CD4-positive, alpha-beta T cell treated with Interleukin-15 for 4 hours (primary cell): ENCODE measurements around the gene RHOV.
"Not testable (repeated sequence)": the region's sequence is repeated elsewhere in the genome, so short reads cannot be mapped to it uniquely, and the experiment has no call there.

Experiments
- DNase-seq: peaks from one replicate; pipeline ENCODE4 v3.0.0-alpha.2; 2020; ENCODE audit warnings: low spot score

Gene RHOV

GRCh38 chr15:40872791-40873693 lies 992 bp downstream of the RHOV start:
- no peak for DNase-seq

GRCh38 chr15:40871749-40872617 lies 2.1 kb downstream of the RHOV start:
- DNase-seq: no peak

GRCh38 chr15:40870716-40871115 lies 3.3 kb downstream of the RHOV start:
- no peak for DNase-seq

GRCh38 chr15:40869686-40870085 lies 4.3 kb downstream of the RHOV start:
- no peak for DNase-seq

GRCh38 chr15:40867199-40867598 lies 6.8 kb downstream of the RHOV start:
- DNase-seq: no peak

- no peak for DNase-seq
Measured at GRCh38 chr15:40863660-40864270, 10.3 kb downstream of the RHOV start.

- not testable (repeated sequence) for DNase-seq
Measured at GRCh38 chr15:40861147-40861546, 12.9 kb downstream of the RHOV start.

GRCh38 chr15:40859206-40859851 lies 14.7 kb downstream of the RHOV start:
- DNase-seq: peak; percentile 79

GRCh38 chr15:40858706-40859105 lies 15.3 kb downstream of the RHOV start:
- DNase-seq: no peak

- peak; percentile 83 for DNase-seq
Measured at GRCh38 chr15:40857601-40858341, 16.3 kb downstream of the RHOV start.

GRCh38 chr15:40856746-40857145 lies 17.3 kb downstream of the RHOV start:
- no peak for DNase-seq

GRCh38 chr15:40855706-40856234 lies 18.3 kb downstream of the RHOV start:
- DNase-seq: no peak

- DNase-seq: no peak
Measured at GRCh38 chr15:40854161-40854560, 19.9 kb downstream of the RHOV start.

- no peak for DNase-seq
Measured at GRCh38 chr15:40853241-40853890, 20.7 kb downstream of the RHOV start.

- no peak for DNase-seq
Measured at GRCh38 chr15:40852529-40852928, 21.5 kb downstream of the RHOV start.

GRCh38 chr15:40850576-40851112 lies 23.4 kb downstream of the RHOV start:
- DNase-seq: no peak

GRCh38 chr15:40847223-40847961 lies 26.6 kb downstream of the RHOV start:
- no peak for DNase-seq

- no peak for DNase-seq
Measured at GRCh38 chr15:40846841-40847222, 27.2 kb downstream of the RHOV start.

- DNase-seq: no peak
Measured at GRCh38 chr15:40845511-40846284, 28.3 kb downstream of the RHOV start.
